ENCODE results near the gene YEATS2.
"Not testable (repeated sequence)": the region's sequence is repeated elsewhere in the genome, so short reads cannot be mapped to it uniquely, and the experiment has no call there.

The YEATS2 gene

GRCh38 chr3:183781246-183781645 is 83.6 kb downstream of the YEATS2 start:
- ChIA-PET CTCF (interaction anchor here (0.5 kb wide), 1 partner anchor 301 kb away, joined by 3 read pairs; no protein-coding TSS in a partner anchor), POLR2A (ENCODE audit: low non-redundant PET) (no interaction called here)
- no peak overlapping the region for H3K27ac ChIP-seq
- no peak for DNase-seq (ENCODE audit: low spot score)
- TF ChIP-seq CTCF (conservative IDR thresholded peaks at IDR 0.05; ENCODE audit: low read depth), result no peak

- no peak overlapping the region for H3K27ac ChIP-seq
- POLR2A ChIA-PET (ENCODE audit: low non-redundant PET), result no interaction called here
- no peak for DNase-seq (ENCODE audit: low spot score)
- CTCF ChIA-PET, result interaction anchor here (0.6 kb wide), 1 partner anchor 445 kb away, joined by 3 read pairs; no protein-coding TSS in a partner anchor
- no peak for TF ChIP-seq CTCF (conservative IDR thresholded peaks at IDR 0.05; ENCODE audit: low read depth)
Observed at GRCh38 chr3:183782576-183783276, 85.1 kb downstream of the YEATS2 start.

- H3K27ac ChIP-seq, CTCF ChIA-PET: not testable (repeated sequence)
Observed at GRCh38 chr3:183784503-183784902, 86.9 kb downstream of the YEATS2 start.

GRCh38 chr3:183789826-183790225 is 92.2 kb downstream of the YEATS2 start:
- no peak overlapping the region for H3K27ac ChIP-seq
- no peak for TF ChIP-seq CTCF (conservative IDR thresholded peaks at IDR 0.05; ENCODE audit: low read depth)
- ChIA-PET POLR2A (ENCODE audit: low non-redundant PET) (no interaction called here), CTCF (interaction anchor here (1.0 to 1.4 kb wide), 2 partner anchors 10 to 23 kb away, joined by 4 read pairs; no protein-coding TSS in a partner anchor)
- DNase-seq (ENCODE audit: low spot score), result no peak

More at GRCh38 chr3:183784503-183784902, 86.9 kb downstream of the YEATS2 start:
- DNase-seq (ENCODE audit: low spot score); POLR2A ChIA-PET (ENCODE audit: low non-redundant PET): not testable (repeated sequence)

- ChIA-PET CTCF (no interaction called here), POLR2A (ENCODE audit: low non-redundant PET) (no interaction called here)
- TF ChIP-seq CTCF (conservative IDR thresholded peaks at IDR 0.05; ENCODE audit: low read depth), result no peak
- DNase-seq (ENCODE audit: low spot score), result no peak
- no peak overlapping the region for H3K27ac ChIP-seq
Observed at GRCh38 chr3:183790700-183791099, 93.1 kb downstream of the YEATS2 start.

GRCh38 chr3:183792976-183793375 is 95.4 kb downstream of the YEATS2 start:
- DNase-seq (ENCODE audit: low spot score), result no peak
- ChIA-PET CTCF (no interaction called here), POLR2A (ENCODE audit: low non-redundant PET) (no interaction called here)
- TF ChIP-seq CTCF (conservative IDR thresholded peaks at IDR 0.05; ENCODE audit: low read depth), result no peak
- H3K27ac ChIP-seq, result no peak overlapping the region

- H3K27ac ChIP-seq, result no peak overlapping the region
- TF ChIP-seq CTCF (conservative IDR thresholded peaks at IDR 0.05; ENCODE audit: low read depth), result no peak
- POLR2A ChIA-PET (ENCODE audit: low non-redundant PET), result no interaction called here
- no peak for DNase-seq (ENCODE audit: low spot score)
- CTCF ChIA-PET, result interaction anchor here (0.6 kb wide), 1 partner anchor 202 kb away, joined by 3 read pairs; no protein-coding TSS in a partner anchor
Observed at GRCh38 chr3:183794452-183794851, 96.9 kb downstream of the YEATS2 start.

All from RWPE1 (cell line).